ENCODE data around the gene LRCH3.

The LRCH3 gene

GRCh38 chr3:197802779-197803459 is 11.9 kb downstream of the LRCH3 start:
- peak; percentile 3 for TF ChIP-seq CTCF (conservative IDR thresholded peaks at IDR 0.05)
- peak overlapping the region; percentile 33; the same call in 1 of the 2 replicates for H3K27ac ChIP-seq

GRCh38 chr3:197804511-197804910 is 13.5 kb downstream of the LRCH3 start:
- H3K27ac ChIP-seq = no peak overlapping the region
- no peak for TF ChIP-seq CTCF (conservative IDR thresholded peaks at IDR 0.05)

- no peak overlapping the region for H3K27ac ChIP-seq
- no peak for TF ChIP-seq CTCF (conservative IDR thresholded peaks at IDR 0.05)
Observed at GRCh38 chr3:197807969-197808587, 17.0 kb downstream of the LRCH3 start.

- H3K27ac ChIP-seq = no peak overlapping the region
- no peak for TF ChIP-seq CTCF (conservative IDR thresholded peaks at IDR 0.05)
Observed at GRCh38 chr3:197809356-197810020, 18.4 kb downstream of the LRCH3 start.

- TF ChIP-seq CTCF (conservative IDR thresholded peaks at IDR 0.05) = no peak
- H3K27ac ChIP-seq = no peak overlapping the region
Observed at GRCh38 chr3:197810901-197811300, 19.8 kb downstream of the LRCH3 start.

- H3K27ac ChIP-seq = no peak overlapping the region
- no peak for TF ChIP-seq CTCF (conservative IDR thresholded peaks at IDR 0.05)
Observed at GRCh38 chr3:197811343-197811742, 20.3 kb downstream of the LRCH3 start.

GRCh38 chr3:197814372-197814771 is 23.3 kb downstream of the LRCH3 start:
- H3K27ac ChIP-seq = no peak overlapping the region

More at GRCh38 chr3:197814372-197814771, 23.3 kb downstream of the LRCH3 start:
- no peak for TF ChIP-seq CTCF (conservative IDR thresholded peaks at IDR 0.05)
